Germinal center (tissue), 1 donor: ENCODE data around the gene HS3ST2.

ENCODE experiments used
- DNase-seq: peaks from one replicate; pipeline ENCODE4 v3.0.0; 2012; ENCODE audit warnings: mixed read lengths, low spot score

HS3ST2 gene

GRCh38 chr16:22813948-22814710, at the start of gene HS3ST2:
Gene HS3ST2, plus strand, starts transcription at chr16:22814162. Its CDS starts 449 bp downstream, at chr16:22814611.
- peak; percentile 18 for DNase-seq

GRCh38 chr16:22764662-22765327, 49.2 kb upstream of the HS3ST2 start:
- DNase-seq, result no peak

GRCh38 chr16:22765479-22765878, 48.5 kb upstream of the HS3ST2 start:
- DNase-seq, result no peak

GRCh38 chr16:22770866-22771265, 43.1 kb upstream of the HS3ST2 start:
- no peak for DNase-seq

- DNase-seq, result no peak
Measured at GRCh38 chr16:22771551-22771950, 42.4 kb upstream of the HS3ST2 start.

- no peak for DNase-seq
Measured at GRCh38 chr16:22775220-22775922, 38.6 kb upstream of the HS3ST2 start.

GRCh38 chr16:22781480-22781879, 32.5 kb upstream of the HS3ST2 start:
- DNase-seq, result no peak

GRCh38 chr16:22782314-22782713, 31.6 kb upstream of the HS3ST2 start:
- no peak for DNase-seq

- no peak for DNase-seq
Measured at GRCh38 chr16:22784690-22785214, 29.2 kb upstream of the HS3ST2 start.

GRCh38 chr16:22785552-22785951, 28.4 kb upstream of the HS3ST2 start:
- DNase-seq, result no peak

- DNase-seq, result no peak
Measured at GRCh38 chr16:22786284-22786683, 27.7 kb upstream of the HS3ST2 start.

- DNase-seq, result no peak
Measured at GRCh38 chr16:22786691-22787090, 27.3 kb upstream of the HS3ST2 start.

GRCh38 chr16:22787466-22788192, 26.3 kb upstream of the HS3ST2 start:
- no peak for DNase-seq

- no peak for DNase-seq
Measured at GRCh38 chr16:22788193-22788530, 25.8 kb upstream of the HS3ST2 start.

GRCh38 chr16:22789281-22789945, 24.5 kb upstream of the HS3ST2 start:
- DNase-seq, result no peak

- no peak for DNase-seq
Measured at GRCh38 chr16:22797551-22797950, 16.4 kb upstream of the HS3ST2 start.

GRCh38 chr16:22799113-22799512, 14.8 kb upstream of the HS3ST2 start:
- DNase-seq, result no peak

- no peak for DNase-seq
Measured at GRCh38 chr16:22804893-22805292, 9.1 kb upstream of the HS3ST2 start.

GRCh38 chr16:22805326-22805725, 8.6 kb upstream of the HS3ST2 start:
- DNase-seq, result no peak

- no peak for DNase-seq
Measured at GRCh38 chr16:22806811-22807210, 7.2 kb upstream of the HS3ST2 start.

- DNase-seq, result no peak
Measured at GRCh38 chr16:22810226-22810625, 3.7 kb upstream of the HS3ST2 start.
